WI38 (cell line): ENCODE data around the gene ZDHHC8.

Experiments
- H3K4me3 ChIP-seq: 2 replicates; pipeline ENCODE4 v1.5.1; 2011; ENCODE audit warnings: low read depth, mild to moderate bottlenecking, control low read depth, low read length
- CTCF ChIP-seq: IDR thresholded peaks from 2 replicates; pipeline ENCODE4 v1.5.1; 2012; ENCODE audit warnings: low read depth, mild to moderate bottlenecking, control low read depth, low read length

Gene ZDHHC8

GRCh38 chr22:20086763-20087162, 44.8 kb upstream of the ZDHHC8 start:
- no peak overlapping the region for H3K4me3 ChIP-seq
- no peak for TF ChIP-seq CTCF

- no peak for TF ChIP-seq CTCF
- no peak overlapping the region for H3K4me3 ChIP-seq
These were observed 44.0 kb upstream of the ZDHHC8 start for GRCh38 chr22:20087319-20088262.

GRCh38 chr22:20088263-20088648, 43.3 kb upstream of the ZDHHC8 start:
- no peak for TF ChIP-seq CTCF
- no peak overlapping the region for H3K4me3 ChIP-seq

- TF ChIP-seq CTCF, result no peak
These were observed 42.2 kb upstream of the ZDHHC8 start for GRCh38 chr22:20089226-20089976.

GRCh38 chr22:20089977-20090729, 41.5 kb upstream of the ZDHHC8 start:
- TF ChIP-seq CTCF, result no peak
- no peak overlapping the region for H3K4me3 ChIP-seq

More at GRCh38 chr22:20089226-20089976, 42.2 kb upstream of the ZDHHC8 start:
- no peak overlapping the region for H3K4me3 ChIP-seq

GRCh38 chr22:20090730-20091240, 40.8 kb upstream of the ZDHHC8 start:
- H3K4me3 ChIP-seq, result no peak overlapping the region
- TF ChIP-seq CTCF, result no peak
